ENCODE data around the gene UTP25. TPM values are rescaled to one million over a fixed set of nuclear protein-coding genes. Genes with fewer than 3 reads are reported as not detected.

The UTP25 gene
- total RNA-seq, 2 experiments from 2014 or later = 10.5 to 12.8 TPM

- Histone ChIP-seq H3K9me2 (ENCODE audit: insufficient read depth, low read length) (no peaks in the 10 kb centered on the region), H3K79me2 (ENCODE audit: insufficient read depth, low read depth, low read length) (peaks cover 8% of the 10 kb centered on the region; the same call in 1 of the 2 replicates), H3K4me1 (ENCODE audit: insufficient read depth, low read length, poor library complexity, severe bottlenecking) (peaks cover 15% of the 10 kb centered on the region), H3K27ac (ENCODE audit: low read depth, low read length, poor library complexity, severe bottlenecking) (no peak overlapping the region), H3K4me2 (ENCODE audit: low read length) (no peak overlapping the region), H3K4me3 (ENCODE audit: low read depth, low read length, poor library complexity, severe bottlenecking) (no peak overlapping the region), H2AFZ (ENCODE audit: low read length) (no peak overlapping the region; the same call in 1 of the 2 replicates), H3K36me3 (ENCODE audit: insufficient read depth, low read length) (peaks cover 18% of the 10 kb centered on the region), H4K20me1 (ENCODE audit: insufficient read depth, low read length) (no peaks in the 10 kb centered on the region), H3K9me3 (ENCODE audit: low read length) (peaks cover 5% of the 10 kb centered on the region; the same call in 1 of the 2 replicates)
- CTCF ChIA-PET (ENCODE audit: unreplicated experiment) = no interaction called here
- DNase-seq (ENCODE audit: low spot score) = no peak
- intact Hi-C loops (cut with micrococcal nuclease; ENCODE audit: unreplicated experiment) = no loop called here
- no TSS peak for BruUV-seq (replicated peaks)
- TF ChIP-seq EZH2phosphoT487 (IDR thresholded peaks at IDR 0.05; ENCODE audit: borderline replicate concordance, low read depth, low read length) (no peak), CTCF (conservative IDR thresholded peaks at IDR 0.05; ENCODE audit: low read length) (no peak)
- POLR2A ChIA-PET = interaction anchor here (0.7 to 2.9 kb wide), 5 partner anchors 17 to 73 kb away, joined by 3 to 23 read pairs (median 8); partner anchors contain the start of gene TRAF3IP3
Observed at GRCh38 chr1:209786146-209786545, 41.6 kb upstream of the UTP25 start.

GRCh38 chr1:209787551-209787950 is 40.2 kb upstream of the UTP25 start:
- CTCF ChIA-PET (ENCODE audit: unreplicated experiment) = interaction anchor here (0.6 to 1.7 kb wide), 3 partner anchors 10 to 40 kb away, joined by 3 to 5 read pairs (median 4); no protein-coding TSS in a partner anchor
- intact Hi-C loops (cut with micrococcal nuclease; ENCODE audit: unreplicated experiment) = no loop called here
- Histone ChIP-seq H3K27ac (ENCODE audit: low read depth, low read length, poor library complexity, severe bottlenecking) (no peak overlapping the region), H3K4me2 (ENCODE audit: low read length) (no peak overlapping the region), H3K4me3 (ENCODE audit: low read depth, low read length, poor library complexity, severe bottlenecking) (no peak overlapping the region), H3K9me2 (ENCODE audit: insufficient read depth, low read length) (no peaks in the 10 kb centered on the region), H2AFZ (ENCODE audit: low read length) (peak overlapping the region; percentile 55), H3K36me3 (ENCODE audit: insufficient read depth, low read length) (peaks cover 6% of the 10 kb centered on the region), H3K9me3 (ENCODE audit: low read length) (peaks cover 5% of the 10 kb centered on the region; the same call in 1 of the 2 replicates), H3K79me2 (ENCODE audit: insufficient read depth, low read depth, low read length) (peaks cover 8% of the 10 kb centered on the region; the same call in 1 of the 2 replicates), H3K4me1 (ENCODE audit: insufficient read depth, low read length, poor library complexity, severe bottlenecking) (peaks cover 15% of the 10 kb centered on the region), H4K20me1 (ENCODE audit: insufficient read depth, low read length) (no peaks in the 10 kb centered on the region)
- DNase-seq (ENCODE audit: low spot score) = no peak
- TF ChIP-seq EZH2phosphoT487 (IDR thresholded peaks at IDR 0.05; ENCODE audit: borderline replicate concordance, low read depth, low read length) = no peak
- TF ChIP-seq CTCF (conservative IDR thresholded peaks at IDR 0.05; ENCODE audit: low read length) = no peak
- no TSS peak for BruUV-seq (replicated peaks)
- POLR2A ChIA-PET = interaction anchor here (0.7 to 2.9 kb wide), 8 partner anchors 10 to 1964 kb away, joined by 3 to 23 read pairs (median 6); partner anchors contain the start of gene TRAF3IP3

- TF ChIP-seq CTCF (conservative IDR thresholded peaks at IDR 0.05; ENCODE audit: low read length) = no peak
- no peak for TF ChIP-seq EZH2phosphoT487 (IDR thresholded peaks at IDR 0.05; ENCODE audit: borderline replicate concordance, low read depth, low read length)
- CTCF ChIA-PET (ENCODE audit: unreplicated experiment) = no interaction called here
- Histone ChIP-seq H2AFZ (ENCODE audit: low read length) (no peak overlapping the region), H3K4me1 (ENCODE audit: insufficient read depth, low read length, poor library complexity, severe bottlenecking) (peaks cover 8% of the 10 kb centered on the region), H4K20me1 (ENCODE audit: insufficient read depth, low read length) (no peaks in the 10 kb centered on the region), H3K4me3 (ENCODE audit: low read depth, low read length, poor library complexity, severe bottlenecking) (no peak overlapping the region), H3K79me2 (ENCODE audit: insufficient read depth, low read depth, low read length) (no peaks in the 10 kb centered on the region; the same call in 1 of the 2 replicates), H3K9me2 (ENCODE audit: insufficient read depth, low read length) (no peaks in the 10 kb centered on the region), H3K36me3 (ENCODE audit: insufficient read depth, low read length) (no peaks in the 10 kb centered on the region), H3K9me3 (ENCODE audit: low read length) (peaks cover 5% of the 10 kb centered on the region; the same call in 1 of the 2 replicates), H3K27ac (ENCODE audit: low read depth, low read length, poor library complexity, severe bottlenecking) (no peak overlapping the region), H3K4me2 (ENCODE audit: low read length) (no peak overlapping the region)
- POLR2A ChIA-PET = no interaction called here
- no peak for DNase-seq (ENCODE audit: low spot score)
- no TSS peak for BruUV-seq (replicated peaks)
- intact Hi-C loops (cut with micrococcal nuclease; ENCODE audit: unreplicated experiment) = no loop called here
Observed at GRCh38 chr1:209789245-209789644, 38.5 kb upstream of the UTP25 start.
